Suprapubic skin (tissue), 4 donors: ENCODE measurements around the gene ITPA. TPM values are rescaled to one million over a fixed set of nuclear protein-coding genes. Genes with fewer than 3 reads are reported as not detected.

Experiments
- DNase-seq, 2 donors: peaks; one replicate each; pipeline ENCODE4 v3.0.0-alpha.2; 2019; ENCODE audit warnings: low spot score in 2 of 2
- H3K27ac ChIP-seq: fragments of 200-600 bp; sonication (generic); one replicate; pipeline ENCODE4 v1.5.1; 2019
- H3K27me3 ChIP-seq: fragments of 200-600 bp; sonication (generic); one replicate; pipeline ENCODE4 v1.5.1; 2019
- H3K36me3 ChIP-seq: fragments of 200-600 bp; sonication (generic); one replicate; pipeline ENCODE4 v1.5.1; 2019
- H3K4me1 ChIP-seq: fragments of 200-600 bp; sonication (generic); one replicate; pipeline ENCODE4 v1.5.1; 2019
- H3K4me3 ChIP-seq: fragments of 200-600 bp; sonication (generic); one replicate; pipeline ENCODE4 v1.5.1; 2019; ENCODE audit warnings: mild to moderate bottlenecking
- H3K9me3 ChIP-seq: fragments of 200-600 bp; sonication (generic); one replicate; pipeline ENCODE4 v1.5.1; 2019
- EP300 ChIP-seq: sonication (generic); formaldehyde crosslinking; IDR thresholded peaks from one replicate; pipeline ENCODE4 v1.6.1; 2017; ENCODE audit warnings: antibody characterized with exemption
- POLR2A ChIP-seq, 2 donors: fragments of 450-650 bp; IDR thresholded peaks; one replicate each; pipeline ENCODE4 v1.6.1; 2017; ENCODE audit warnings: antibody characterized with exemption in 2 of 2, mild to moderate bottlenecking in 2 of 2, moderate library complexity in 2 of 2
- POLR2AphosphoS5 ChIP-seq, 3 donors: sonication (generic); formaldehyde crosslinking; IDR thresholded peaks; one replicate each; pipeline ENCODE4 v1.6.1; 2017; ENCODE audit warnings: antibody characterized with exemption in 3 of 3
- WGBS: methylation state at CpG from one replicate; pipeline ENCODE4 v1.1.5; 2018; 5-methylcytosine and 5-hydroxymethylcytosine counted together
- total RNA-seq, 4 donors: library from RNA; depleted of rRNA; stranded (reverse); fragments of >200 nt; gene quantifications; one replicate each; pipeline ENCODE4 v1.1.0, GENCODE V29; 2016
- TF ChIP-seq, protein P1 (sequence below), 2 donors: fragments of 200-600 bp in 1 of 2; fragments of 450-650 bp in 1 of 2; sonication (generic) in 1 of 2; IDR thresholded peaks; one replicate each; pipeline ENCODE4 v1.5.1; 2016 to 2019; ENCODE audit warnings: antibody characterized with exemption in 2 of 2, mild to moderate bottlenecking in 1 of 2, moderate library complexity in 1 of 2

The ITPA gene
- total RNA-seq, 4 donors from 2014 or later, result 40.5 to 72.4 (median 53.6) TPM

GRCh38 chr20:3223994-3224680 is 14.8 kb downstream of the ITPA start:
- 89% methylated on average over 12 of the region's 20 CpGs for WGBS

DNA sequence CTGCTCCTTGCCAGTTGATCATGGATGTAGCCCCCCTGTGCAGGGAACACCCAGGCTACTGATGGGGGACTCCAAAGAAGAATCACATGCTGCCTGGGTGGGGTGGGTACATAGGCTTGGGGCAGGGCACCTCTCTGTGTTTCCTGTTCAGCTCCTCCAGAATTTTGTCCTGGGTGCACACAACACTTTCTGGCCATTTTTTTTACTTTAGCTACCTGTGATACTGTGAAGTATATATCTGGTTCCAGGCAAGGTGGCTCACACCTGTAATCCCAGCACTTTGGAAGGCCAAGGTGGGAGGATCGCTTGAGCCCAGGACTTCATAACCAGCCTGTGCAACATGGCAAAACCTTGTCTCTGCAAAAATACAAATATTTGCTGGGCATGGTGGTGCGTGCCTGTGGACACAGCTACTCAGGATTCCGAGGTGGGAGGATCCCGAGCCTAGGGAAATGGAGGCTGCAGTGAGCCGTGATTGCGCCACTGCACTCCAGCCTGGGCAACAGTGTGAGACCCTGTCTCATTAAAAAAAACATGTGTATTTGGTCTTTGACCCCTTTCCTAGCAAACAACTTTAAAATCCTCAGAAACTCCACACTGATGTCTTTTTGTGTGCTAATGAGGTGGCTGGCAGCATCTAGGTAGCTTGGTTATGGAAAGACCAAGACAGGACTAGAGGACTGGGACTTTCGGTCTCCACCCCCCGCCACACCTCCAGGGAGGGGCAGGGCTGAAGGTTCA is 15.6 kb downstream of the ITPA start:
- Histone ChIP-seq H3K27ac (no peak overlapping the region), H3K36me3 (peaks cover 38% of the 10 kb centered on the region), H3K9me3 (no peaks in the 10 kb centered on the region), H3K27me3 (no peaks in the 10 kb centered on the region), H3K4me1 (peaks cover 5% of the 10 kb centered on the region), H3K4me3 (no peak overlapping the region)
- WGBS, result 94% methylated on average over 6 of the region's 8 CpGs
- no peak for DNase-seq
- TF ChIP-seq, protein P1, sequence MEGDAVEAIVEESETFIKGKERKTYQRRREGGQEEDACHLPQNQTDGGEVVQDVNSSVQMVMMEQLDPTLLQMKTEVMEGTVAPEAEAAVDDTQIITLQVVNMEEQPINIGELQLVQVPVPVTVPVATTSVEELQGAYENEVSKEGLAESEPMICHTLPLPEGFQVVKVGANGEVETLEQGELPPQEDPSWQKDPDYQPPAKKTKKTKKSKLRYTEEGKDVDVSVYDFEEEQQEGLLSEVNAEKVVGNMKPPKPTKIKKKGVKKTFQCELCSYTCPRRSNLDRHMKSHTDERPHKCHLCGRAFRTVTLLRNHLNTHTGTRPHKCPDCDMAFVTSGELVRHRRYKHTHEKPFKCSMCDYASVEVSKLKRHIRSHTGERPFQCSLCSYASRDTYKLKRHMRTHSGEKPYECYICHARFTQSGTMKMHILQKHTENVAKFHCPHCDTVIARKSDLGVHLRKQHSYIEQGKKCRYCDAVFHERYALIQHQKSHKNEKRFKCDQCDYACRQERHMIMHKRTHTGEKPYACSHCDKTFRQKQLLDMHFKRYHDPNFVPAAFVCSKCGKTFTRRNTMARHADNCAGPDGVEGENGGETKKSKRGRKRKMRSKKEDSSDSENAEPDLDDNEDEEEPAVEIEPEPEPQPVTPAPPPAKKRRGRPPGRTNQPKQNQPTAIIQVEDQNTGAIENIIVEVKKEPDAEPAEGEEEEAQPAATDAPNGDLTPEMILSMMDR (IDR thresholded peaks at IDR 0.05), result no peak
- TF ChIP-seq POLR2A (IDR thresholded peaks at IDR 0.05), result no peak
- TF ChIP-seq EP300, result no peak
- TF ChIP-seq POLR2AphosphoS5 (IDR thresholded peaks at IDR 0.05), result no peak

More at GRCh38 chr20:3223994-3224680, 14.8 kb downstream of the ITPA start:
- DNase-seq, result no peak
- Histone ChIP-seq H3K4me3 (no peak overlapping the region), H3K27ac (no peak overlapping the region), H3K9me3 (no peaks in the 10 kb centered on the region), H3K36me3 (peaks cover 38% of the 10 kb centered on the region), H3K27me3 (no peaks in the 10 kb centered on the region), H3K4me1 (peaks cover 5% of the 10 kb centered on the region)
- TF ChIP-seq POLR2A (IDR thresholded peaks at IDR 0.05), result no peak
- no peak for TF ChIP-seq EP300
- TF ChIP-seq, protein P1 (IDR thresholded peaks at IDR 0.05), result no peak
- no peak for TF ChIP-seq POLR2AphosphoS5 (IDR thresholded peaks at IDR 0.05)

DNA sequence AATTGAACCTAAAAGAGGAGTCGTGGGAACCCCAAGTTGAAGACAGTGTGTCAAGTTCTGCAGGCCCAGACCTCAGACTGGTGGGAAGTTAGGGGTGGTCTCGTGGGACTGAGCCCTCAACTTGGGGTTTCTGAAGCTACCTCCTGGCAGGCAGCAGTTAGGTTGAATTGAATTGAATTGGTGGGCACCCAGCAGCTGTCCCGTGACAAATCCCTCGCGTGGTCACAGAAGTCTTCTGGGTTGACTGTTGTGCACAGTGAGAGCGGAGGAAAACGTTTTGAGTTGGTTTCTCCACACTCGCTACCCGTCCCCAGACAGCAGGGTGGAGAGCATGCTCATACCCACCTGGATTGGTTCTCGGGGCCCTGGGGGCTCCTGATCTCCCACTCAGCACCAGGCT is 16.8 kb downstream of the ITPA start:
- TF ChIP-seq POLR2A (IDR thresholded peaks at IDR 0.05), result no peak
- TF ChIP-seq POLR2AphosphoS5 (IDR thresholded peaks at IDR 0.05), result no peak
- TF ChIP-seq EP300, result no peak
- TF ChIP-seq, protein P1 (IDR thresholded peaks at IDR 0.05), result no peak
- DNase-seq, result no peak
- peaks cover 34% of the 10 kb centered on the region for H3K36me3 ChIP-seq
- no peaks in the 10 kb centered on the region for H3K27me3 ChIP-seq
- peaks cover 5% of the 10 kb centered on the region for H3K4me1 ChIP-seq
- no peak overlapping the region for H3K4me3 ChIP-seq
- no peaks in the 10 kb centered on the region for H3K9me3 ChIP-seq
- no peak overlapping the region for H3K27ac ChIP-seq
- 87% methylated on average over 10 of the region's 10 CpGs for WGBS

DNA sequence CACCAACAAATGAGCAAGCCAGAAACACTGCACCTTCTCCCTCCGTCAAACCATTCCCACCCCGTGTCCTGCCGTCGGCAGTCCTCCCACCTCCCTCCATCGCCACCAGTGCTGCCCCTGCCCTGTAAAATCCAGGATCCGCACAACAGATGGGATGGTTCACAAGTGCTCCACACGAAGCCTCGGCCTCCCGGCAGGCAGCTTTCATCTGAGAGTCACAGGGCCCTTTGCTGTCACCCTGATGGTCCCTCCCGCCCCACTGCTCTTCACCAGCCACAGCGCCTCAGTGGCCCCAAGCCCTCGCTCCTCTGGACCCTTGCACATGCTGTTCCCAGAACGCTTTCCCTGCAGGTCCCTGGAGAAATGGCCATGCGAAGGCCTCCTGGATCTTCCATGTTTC is 17.6 kb downstream of the ITPA start:
- H3K36me3 ChIP-seq, result peaks cover 29% of the 10 kb centered on the region
- no peaks in the 10 kb centered on the region for H3K27me3 ChIP-seq
- H3K4me3 ChIP-seq, result no peak overlapping the region
- WGBS, result 96% methylated on average over 11 of the region's 14 CpGs
- H3K27ac ChIP-seq, result no peak overlapping the region
- no peaks in the 10 kb centered on the region for H3K9me3 ChIP-seq
- TF ChIP-seq POLR2A (IDR thresholded peaks at IDR 0.05) (no peak), POLR2AphosphoS5 (IDR thresholded peaks at IDR 0.05) (no peak)
- TF ChIP-seq, protein P1 (IDR thresholded peaks at IDR 0.05), result no peak
- no peak for DNase-seq
- peaks cover 5% of the 10 kb centered on the region for H3K4me1 ChIP-seq

GRCh38 chr20:3227506-3227905 is 18.2 kb downstream of the ITPA start:
- DNase-seq, result no peak
- H3K27ac ChIP-seq, result no peak overlapping the region
- WGBS, result 73% methylated on average over 7 of the region's 7 CpGs
- no peaks in the 10 kb centered on the region for H3K27me3 ChIP-seq
- no peak for TF ChIP-seq POLR2AphosphoS5 (IDR thresholded peaks at IDR 0.05)
- TF ChIP-seq EP300, result no peak
- H3K9me3 ChIP-seq, result no peaks in the 10 kb centered on the region
- no peak overlapping the region for H3K4me3 ChIP-seq
- peaks cover 5% of the 10 kb centered on the region for H3K4me1 ChIP-seq
- peaks cover 22% of the 10 kb centered on the region for H3K36me3 ChIP-seq
